GM12878 (cell line): Measurements from ENCODE around the gene PRR5L. TPM values are rescaled to one million over a fixed set of nuclear protein-coding genes. Genes with fewer than 3 reads are reported as not detected.
A peak's percentile ranks its signal among the peaks of the same experiment; 100 is the strongest.

Experiments used
- ATF2 ChIP-seq: IDR thresholded peaks from 2 replicates; pipeline ENCODE4 v1.6.1; 2012; ENCODE audit warnings: low read length, inconsistent platforms
- CHD4 ChIP-seq: fragments of 200-600 bp; sonication (generic); IDR thresholded peaks from 2 replicates; pipeline ENCODE4 v1.6.1; 2016; ENCODE audit warnings: mild to moderate bottlenecking
- DPF2 ChIP-seq: fragments of 450-650 bp; IDR thresholded peaks from 2 replicates; pipeline ENCODE4 v1.6.1; 2017; ENCODE audit warnings: mild to moderate bottlenecking
- IKZF1 ChIP-seq: fragments of 450-650 bp; conservative IDR thresholded peaks from 2 replicates; pipeline ENCODE4 v1.6.1; 2017; ENCODE audit warnings: antibody characterized with exemption, mild to moderate bottlenecking
- MEF2A ChIP-seq: IDR thresholded peaks from 2 replicates; pipeline ENCODE4 v1.6.1; 2011; ENCODE audit warnings: low read depth, mild to moderate bottlenecking, low read length, moderate library complexity; ENCODE audit not compliant: insufficient read depth
- MTA2 ChIP-seq: fragments of 450-650 bp; IDR thresholded peaks from 2 replicates; pipeline ENCODE4 v1.6.1; 2016; ENCODE audit warnings: low read depth, mild to moderate bottlenecking, moderate library complexity
- MTA3 ChIP-seq: IDR thresholded peaks from 2 replicates; pipeline ENCODE4 v1.6.1; 2012; ENCODE audit warnings: low read length, inconsistent platforms, borderline replicate concordance
- MYC ChIP-seq: IDR thresholded peaks from 2 replicates; pipeline ENCODE4 v1.6.1; 2011; ENCODE audit warnings: mild to moderate bottlenecking, low read length, moderate library complexity, inconsistent platforms; ENCODE audit not compliant: insufficient read depth, insufficient replicate concordance, insufficient read length, severe bottlenecking
- NFXL1 ChIP-seq: fragments of 450-650 bp; IDR thresholded peaks from 2 replicates; pipeline ENCODE4 v1.6.1; 2017; ENCODE audit warnings: antibody characterized with exemption, mild to moderate bottlenecking, borderline replicate concordance
- PML ChIP-seq: IDR thresholded peaks from 2 replicates; pipeline ENCODE4 v1.6.1; 2012; ENCODE audit warnings: low read length, inconsistent platforms
- RELB ChIP-seq: fragments of 450-650 bp; IDR thresholded peaks from 2 replicates; pipeline ENCODE4 v1.6.1; 2017; ENCODE audit warnings: low read depth, mild to moderate bottlenecking, moderate library complexity
- SIX5 ChIP-seq: IDR thresholded peaks from 2 replicates; pipeline ENCODE4 v1.6.1; 2011; ENCODE audit warnings: mild to moderate bottlenecking, low read depth, low read length, moderate library complexity; ENCODE audit not compliant: severe bottlenecking
- polyA plus RNA-seq, 11 experiments: library from polyadenylated mRNA; depleted of rRNA in 4 of 11; unstranded in 6 of 11; stranded (reverse) in 5 of 11; fragments of >200 nt; fragmentation: Nextera tagmentation in 4 of 11; fragmentation: Illumina TruSeq in 1 of 11; extraction: Ambion mirVana in 4 of 11; extraction: Trizol in 1 of 11; gene quantifications; 1 replicate in 1 of 11; 2 replicates in 10 of 11; pipeline versions ENCODE4 v1.2.1 to v1.2.3, GENCODE V29; 2011 to 2016; ENCODE audit warnings: inconsistent platforms in 2 of 11, missing spikeins in 2 of 11, low read depth in 1 of 11
- total RNA-seq, 4 experiments: library from RNA; depleted of rRNA in 3 of 4; stranded (reverse); fragments of >200 nt in 3 of 4; fragmentation: Illumina TruSeq in 1 of 4; extraction: Trizol in 1 of 4; gene quantifications; 2 replicates each; pipeline versions ENCODE4 v1.2.1 to v1.2.3, GENCODE V29; 2013 to 2021

PRR5L gene
- total and polyA plus RNA-seq, 10 of the 15 experiments (the other 5 are each of a cell fraction or from before 2014, with no cell fraction given) = 0.11 to 4.2 (median 0.67) TPM; not detected in 1

- TF ChIP-seq CHD4 (no peak), RELB (peak; percentile 35; the same call in 1 of the 2 replicates), IKZF1 (peak; percentile 70), ATF2 (peak; percentile 60; the same call in 1 of the 2 replicates), PML (0 out of 2 replicates have a peak, but pooled peaks have one; percentile 40), NFXL1 (no peak), MEF2A (0 out of 2 replicates have a peak, but pooled peaks have one; percentile 7), MTA3 (no peak), MYC (no peak), SIX5 (no peak), MTA2 (peak; percentile 37; the same call in 1 of the 2 replicates), DPF2 (0 out of 2 replicates have a peak, but pooled peaks have one; percentile 32)
These were observed 50.7 kb downstream of the PRR5L start (continued) for GRCh38 chr11:36346562-36347383.
